Psoas muscle (tissue), 8 donors: ENCODE data around the gene EFEMP2. TPM values are rescaled to one million over a fixed set of nuclear protein-coding genes. Genes with fewer than 3 reads are reported as not detected.

ENCODE experiments used
- ATAC-seq, 4 donors: fragments of 200-7000 bp; cut with Tn5 transposase; one replicate each; pipeline ENCODE4 v1.9.1; 2020; ENCODE audit warnings: moderate library complexity in 3 of 4, mild to moderate bottlenecking in 2 of 4
- DNase-seq, 2 donors: peaks; one replicate each; pipeline ENCODE4 v3.0.0-alpha.2; 2020
- H3K27ac ChIP-seq: fragments of 200-600 bp; one replicate; pipeline ENCODE4 v1.8.0; 2022
- H3K27me3 ChIP-seq, 3 donors: fragments of 200-600 bp in 1 of 3; one replicate each; pipeline versions ENCODE4 v1.6.1 to v1.8.0; 2013 to 2022; ENCODE audit warnings: low read length in 2 of 3, mild to moderate bottlenecking in 2 of 3, moderate library complexity in 1 of 3; ENCODE audit not compliant: insufficient read depth in 3 of 3
- H3K36me3 ChIP-seq, 2 donors: fragments of 200-600 bp in 1 of 2; one replicate each; pipeline versions ENCODE4 v1.6.1 to v1.8.0; 2013 to 2022; ENCODE audit warnings: low read depth in 1 of 2, mild to moderate bottlenecking in 1 of 2, moderate library complexity in 1 of 2; ENCODE audit not compliant: insufficient read depth in 1 of 2
- H3K4me1 ChIP-seq: fragments of 200-600 bp; one replicate; pipeline ENCODE4 v1.8.0; 2022
- H3K4me3 ChIP-seq: fragments of 200-600 bp; one replicate; pipeline ENCODE4 v1.8.0; 2022; ENCODE audit warnings: mild to moderate bottlenecking
- H3K9me3 ChIP-seq: fragments of 200-600 bp; one replicate; pipeline ENCODE4 v1.8.0; 2022
- CTCF ChIP-seq: fragments of 200-600 bp; IDR thresholded peaks from one replicate; pipeline ENCODE4 v1.8.0; 2022; ENCODE audit warnings: antibody characterized with exemption
- WGBS, 3 donors: extraction: QIAGEN DNeasy Blood & Tissue Kit; methylation state at CpG; one replicate each; pipeline versions ENCODE4 v1.1.6 to v1.1.7; 2013; 5-methylcytosine and 5-hydroxymethylcytosine counted together
- intact Hi-C, 2 donors: fragments of 100-400 bp; cut with DNase I; formaldehyde crosslinking; loops; one replicate each; pipeline versions ENCODE4 v1.11.0 to v1.14.2; 2022
- polyA plus RNA-seq, 3 donors: library from polyadenylated mRNA; stranded (reverse); fragments of 200-250 nt; gene quantifications; one replicate each; pipeline ENCODE4 v1.2.3, GENCODE V29; 2013
- total RNA-seq, 4 donors: library from RNA; stranded (reverse); fragmentation: NEBNext Ultra II Directional in 2 of 4; extraction: Animal tissue kit (Norgen Biotek cat#: 25700) in 2 of 4; gene quantifications; one replicate each; pipeline versions ENCODE4 v1.2.1 to v1.2.4, GENCODE V29; 2021 to 2023
- donor health status: healthy with polysubstance abuse.
- donor health status: DM: no; HTN: no; CAD: no; lungs with moderate emphysema.
- donor health status: Bipolar disorder and iron deficiency.
- donor health status: healthy.
- donor health status: DM: yes; HTN: yes; CAD: no.
- donor health status: DM: no; HTN: no; CAD: no.
- donor health status: DM: no; HTN: no; CAD: no.
- donor health status: DM: yes; HTN: yes; CAD: no.

The EFEMP2 gene
- total and polyA plus RNA-seq, 7 donors: 14.8 to 46.6 (median 20.8) TPM

- TF ChIP-seq CTCF: no peak
- DNase-seq (peak in 1 of 2 donors; percentile 72), ATAC-seq (peak in 2 of 4 donors; percentile 1 to 13)
- Histone ChIP-seq H3K27me3 (no peaks in the 10 kb centered on the region), H3K4me3 (peak overlapping the region; percentile 100), H3K4me1 (peaks cover 21% of the 10 kb centered on the region), H3K9me3 (no peaks in the 10 kb centered on the region), H3K36me3 (peaks cover 0 to 47% of the 10 kb centered on the region in 2 donors), H3K27ac (peak overlapping the region; percentile 99)
- intact Hi-C loops: loop anchor here in 1 of 2 donors (2.0 kb wide), 1 partner anchor 27 kb away; no protein-coding TSS in a partner anchor
- WGBS, 3 donors: 0 to 1% (median 1%) methylated on average over 14 to 16 of the region's 16 CpGs
These were observed 12.8 kb downstream of the EFEMP2 start for GRCh38 chr11:65859812-65860277.

- intact Hi-C loops: no loop called here
- no peak for TF ChIP-seq CTCF
- Histone ChIP-seq H3K4me3 (peak overlapping the region; percentile 100), H3K27ac (peak overlapping the region; percentile 99), H3K27me3 (no peaks in the 10 kb centered on the region), H3K9me3 (no peaks in the 10 kb centered on the region), H3K4me1 (peaks cover 21% of the 10 kb centered on the region), H3K36me3 (peaks cover 3 to 47% of the 10 kb centered on the region in 2 donors)
- peak; percentile 75 to 81 (median 76) for ATAC-seq
- DNase-seq: peak; percentile 99
- 0 to 1% (median 0%) methylated on average over 43 to 46 of the region's 46 CpGs for WGBS, 3 donors
These were observed 13.3 kb downstream of the EFEMP2 start for GRCh38 chr11:65859095-65859811.

GRCh38 chr11:65858681-65859087, 13.9 kb downstream of the EFEMP2 start:
- no peaks in the 10 kb centered on the region for H3K9me3 ChIP-seq
- WGBS, 3 donors: 1% methylated on average over 10 of the region's 10 CpGs
- DNase-seq: no peak
- intact Hi-C loops: no loop called here
- TF ChIP-seq CTCF: no peak
- ATAC-seq: no peak
- no peaks in the 10 kb centered on the region for H3K27me3 ChIP-seq
- H3K4me1 ChIP-seq: peaks cover 21% of the 10 kb centered on the region
- peak overlapping the region; percentile 100 for H3K4me3 ChIP-seq
- peak overlapping the region; percentile 99 for H3K27ac ChIP-seq
- H3K36me3 ChIP-seq: peaks cover 7 to 47% of the 10 kb centered on the region in 2 donors

- intact Hi-C loops: loop anchor here in 1 of 2 donors (1.0 kb wide), 1 partner anchor 61 kb away; the partner anchor contains the start of genes C11orf68 and DRAP1
- ATAC-seq: peak; percentile 76 to 79 (median 76)
- no peaks in the 10 kb centered on the region for H3K27me3 ChIP-seq
- H3K4me1 ChIP-seq: peaks cover 21% of the 10 kb centered on the region
- H3K36me3 ChIP-seq: peaks cover 7 to 47% of the 10 kb centered on the region in 2 donors
- H3K27ac ChIP-seq: peak within 1 kb of the TSS; percentile 99
- H3K9me3 ChIP-seq: no peaks in the 10 kb centered on the region
- peak within 1 kb of the TSS; percentile 100 for H3K4me3 ChIP-seq
- 0% methylated on average over 44 to 92 of the region's 92 CpGs for WGBS, 3 donors
- peak; percentile 99 for DNase-seq
- TF ChIP-seq CTCF: no peak
These were observed 14.5 kb downstream of the EFEMP2 start, which contains the start of gene CFL1 for GRCh38 chr11:65857853-65858680. CFL1 (minus strand) TSS chr11:65858180; CDS start chr11:65858099, 81 bp downstream.
